Activated CD4-positive, alpha-beta T cell treated with anti-CD3 and anti-CD28 coated beads for 1 hour (primary cell): ENCODE results near the gene ZNF853.
"Not testable (repeated sequence)": the region's sequence is repeated elsewhere in the genome, so short reads cannot be mapped to it uniquely, and the experiment has no call there.

ENCODE experiments used
- DNase-seq: peaks from one replicate; pipeline ENCODE4 v3.0.0-alpha.2; 2020

The ZNF853 gene

DNA sequence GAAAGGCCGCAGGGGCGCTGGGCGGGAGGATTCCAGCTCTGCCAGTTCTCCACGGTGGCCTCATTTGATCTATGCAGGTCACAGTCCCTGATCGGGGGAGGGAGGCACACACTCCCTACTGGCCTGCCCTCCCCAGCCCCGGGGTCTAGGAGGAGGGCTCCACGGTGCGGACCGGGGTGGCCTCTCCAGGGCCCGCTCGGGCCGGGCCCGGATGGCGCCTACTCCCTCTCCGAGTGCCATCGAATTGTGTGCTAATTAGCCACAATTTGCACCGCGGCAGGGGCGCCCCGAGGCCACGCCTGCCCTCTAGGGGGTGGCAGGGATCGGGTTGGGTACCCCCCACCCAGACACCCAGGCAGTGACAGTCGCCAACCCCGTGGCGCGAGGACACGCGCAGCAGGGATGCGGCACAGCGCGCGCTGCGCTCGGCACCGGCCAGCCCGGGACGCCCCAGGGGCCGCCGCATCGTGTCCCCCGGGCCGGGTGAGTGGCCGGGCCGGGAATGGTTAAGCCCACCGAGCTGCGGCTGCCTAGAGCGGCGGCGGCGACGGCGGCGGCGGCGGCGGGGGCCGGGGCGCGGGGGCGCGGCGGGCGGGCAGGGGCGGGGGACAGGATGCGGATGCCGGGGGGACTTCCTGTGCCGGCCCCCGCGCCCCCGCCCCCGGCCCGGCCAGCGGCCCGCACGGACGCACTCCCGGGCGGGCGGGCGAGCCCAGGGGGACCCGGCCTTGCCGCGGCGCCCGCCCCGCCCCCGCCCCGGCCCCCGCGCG, at the start of gene ZNF853:
Gene ZNF853, plus strand, starts transcription at position 658 of the 770 bp plus-strand sequence. CDS start 565 bp downstream, outside the sequence.
- DNase-seq, result no peak

- DNase-seq, result no peak
Observed at GRCh38 chr7:6565655-6566054, 49.8 kb upstream of the ZNF853 start.

- no peak for DNase-seq
Observed at GRCh38 chr7:6567886-6568285, 47.5 kb upstream of the ZNF853 start.

DNA sequence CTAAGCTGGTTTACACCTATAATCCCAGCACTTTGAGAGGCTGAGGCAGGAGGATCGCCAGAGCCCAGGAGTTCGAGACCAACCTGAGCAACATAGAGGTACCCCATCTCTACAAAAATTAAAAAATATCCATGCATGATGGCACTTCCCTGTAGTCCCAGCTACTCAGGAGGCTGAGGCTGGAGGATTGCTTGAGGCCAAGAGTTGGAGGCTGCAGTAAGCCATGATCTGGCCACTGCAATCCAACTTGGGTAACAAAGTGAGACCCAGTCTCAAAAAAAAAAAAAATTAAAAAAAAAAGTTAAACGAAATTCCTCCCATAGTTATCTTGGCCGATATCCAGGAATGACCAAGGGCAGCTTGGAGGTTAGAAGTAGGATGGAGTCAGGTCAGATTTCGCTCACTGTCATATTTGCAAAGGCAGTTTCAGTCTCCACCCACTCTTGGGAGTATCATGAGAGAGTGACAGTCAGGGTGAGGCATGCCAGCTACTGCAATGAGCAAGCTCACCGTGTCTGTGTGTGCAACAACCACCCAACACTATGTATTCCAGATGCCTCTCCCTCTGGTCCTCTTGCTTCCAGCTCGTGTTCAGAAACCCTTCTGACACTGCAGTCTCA, 44.1 kb upstream of the ZNF853 start:
- DNase-seq, result no peak

- DNase-seq, result no peak
Observed at GRCh38 chr7:6575281-6576023, 40.0 kb upstream of the ZNF853 start.

- DNase-seq, result no peak
Observed at GRCh38 chr7:6576024-6576866, 39.2 kb upstream of the ZNF853 start.

- DNase-seq, result not testable (repeated sequence)
Observed at GRCh38 chr7:6576867-6577368, 38.5 kb upstream of the ZNF853 start.

- DNase-seq, result peak; percentile 77
Observed at GRCh38 chr7:6577369-6578113, 37.9 kb upstream of the ZNF853 start, which contains the start of gene ZDHHC4. Gene ZDHHC4 (plus strand): TSS chr7:6577454. CDS start chr7:6580562, 3,108 bp downstream.

GRCh38 chr7:6578114-6579084, 37.0 kb upstream of the ZNF853 start:
- DNase-seq, result no peak

- no peak for DNase-seq
Observed at GRCh38 chr7:6579446-6579845, 36.0 kb upstream of the ZNF853 start.

- not testable (repeated sequence) for DNase-seq
Observed at GRCh38 chr7:6585746-6586432, 29.5 kb upstream of the ZNF853 start.

- DNase-seq, result no peak
Observed at GRCh38 chr7:6588566-6588965, 26.8 kb upstream of the ZNF853 start.

GRCh38 chr7:6589151-6589828, 26.1 kb upstream of the ZNF853 start:
- DNase-seq, result no peak

DNA sequence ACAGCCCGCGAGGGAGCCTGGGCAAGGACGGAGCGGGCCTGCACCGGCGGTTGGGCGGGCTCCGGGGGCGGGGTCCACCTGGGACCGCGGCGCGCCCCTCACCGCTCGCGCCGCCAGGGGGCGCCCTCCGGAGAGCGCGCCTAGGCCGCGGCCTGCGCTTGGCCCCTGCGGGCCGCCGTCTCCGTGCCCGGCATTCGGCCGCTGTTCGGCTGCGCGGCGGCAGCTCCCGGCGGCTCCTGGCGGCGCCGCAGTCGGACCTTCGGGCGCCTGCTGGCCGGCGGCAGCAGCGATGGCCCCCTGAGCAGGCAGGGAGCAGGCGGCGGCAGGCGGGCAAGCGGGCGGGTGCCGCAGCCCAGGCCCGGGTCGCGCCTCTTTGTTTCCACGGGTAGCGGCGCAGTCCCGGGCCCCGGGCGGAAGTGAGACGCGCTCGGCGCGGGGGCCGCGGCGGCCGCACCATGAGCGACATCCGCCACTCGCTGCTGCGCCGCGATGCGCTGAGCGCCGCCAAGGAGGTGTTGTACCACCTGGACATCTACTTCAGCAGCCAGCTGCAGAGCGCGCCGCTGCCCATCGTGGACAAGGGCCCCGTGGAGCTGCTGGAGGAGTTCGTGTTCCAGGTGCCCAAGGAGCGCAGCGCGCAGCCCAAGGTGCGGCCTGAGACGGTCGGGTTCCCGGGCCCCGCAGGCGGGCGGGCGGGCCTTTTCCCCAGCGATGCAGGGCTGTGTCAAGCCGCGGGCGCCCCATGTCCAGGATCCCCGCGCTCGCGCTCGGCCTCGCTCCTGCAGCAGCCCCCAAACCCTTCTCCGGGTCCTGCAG, 25.4 kb upstream of the ZNF853 start, which contains the start of gene INTS15:
Gene INTS15, plus strand, starts transcription at position 193 of the 816 bp plus-strand sequence. Its CDS starts 263 bp downstream, at position 456.
- peak; percentile 73 for DNase-seq

DNA sequence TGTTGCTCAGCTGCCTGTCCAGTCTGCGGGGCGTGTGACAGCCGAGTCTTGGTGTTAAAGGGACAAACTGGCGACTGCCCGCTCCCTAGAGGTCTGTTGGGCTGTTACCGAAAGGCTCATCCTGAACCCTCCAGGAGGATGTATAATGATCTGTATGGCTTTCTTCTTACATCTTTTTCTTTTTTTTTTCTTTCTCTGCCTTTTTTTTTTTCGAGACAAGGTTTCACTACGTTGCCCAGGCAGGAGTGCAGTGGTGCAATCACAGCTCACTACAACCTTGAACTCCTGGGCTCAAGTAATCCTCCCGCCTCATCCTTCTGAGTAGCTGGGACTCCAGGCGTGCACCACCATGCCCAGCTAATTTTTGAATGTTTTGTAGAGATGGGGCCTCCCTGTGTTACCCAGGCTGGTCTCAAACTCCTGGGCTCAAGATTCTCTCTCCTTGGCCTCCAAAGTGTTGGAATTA, 24.7 kb upstream of the ZNF853 start:
- no peak for DNase-seq

- DNase-seq, result no peak
Observed at GRCh38 chr7:6600093-6600492, 15.3 kb upstream of the ZNF853 start.

DNA sequence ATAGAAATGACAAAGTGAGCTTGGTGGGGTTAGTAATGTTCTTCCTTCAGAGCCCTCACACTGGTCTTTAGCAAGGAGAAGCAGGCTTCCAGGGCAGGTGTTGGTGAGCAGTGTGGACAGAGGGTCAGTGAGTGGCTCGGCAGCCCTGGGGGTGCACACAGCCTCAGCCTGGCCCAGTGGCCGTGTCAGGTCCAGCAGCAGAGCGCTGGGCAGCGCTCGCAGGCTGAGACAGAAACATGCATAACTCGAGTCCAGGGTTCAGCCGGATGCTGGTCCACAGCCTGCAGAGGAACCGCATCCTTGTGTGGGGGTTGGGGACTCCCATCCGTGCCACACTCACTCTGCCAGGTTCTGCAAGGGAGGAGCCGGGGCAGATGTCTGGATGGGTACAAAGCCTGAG, 11.0 kb upstream of the ZNF853 start:
- DNase-seq, result no peak
